D721Med (cell line): ENCODE results near the gene HLA-DMB.

Experiments
- DNase-seq: peaks from one replicate; pipeline ENCODE4 v3.0.0; 2011; ENCODE audit warnings: low spot score; ENCODE audit not compliant: insufficient read length
- FAIRE-seq: peaks from 2 replicates; lab custom pipeline; 2011; peaks lifted over from hg19 to GRCh38; lab: Jason Lieb, UNC
- CTCF ChIP-seq: IDR thresholded peaks from 2 replicates; pipeline ENCODE4 v1.5.1; 2012; ENCODE audit warnings: mild to moderate bottlenecking, control low read depth; ENCODE audit not compliant: insufficient read depth; ENCODE audit errors: missing control alignments

The HLA-DMB gene

GRCh38 chr6:32940656-32941213, at the start of gene HLA-DMB:
Gene HLA-DMB, minus strand, starts transcription at chr6:32941028. Its CDS starts 221 bp downstream, at chr6:32940807.
- no peak for FAIRE-seq
- DNase-seq = peak; percentile 61
- TF ChIP-seq CTCF = no peak

- FAIRE-seq (no peak), DNase-seq (no peak)
- no peak for TF ChIP-seq CTCF
Observed at GRCh38 chr6:32989368-32989767, 48.5 kb upstream of the HLA-DMB start.

- peak; percentile 94 for TF ChIP-seq CTCF
- DNase-seq = no peak
- FAIRE-seq = no peak
Observed at GRCh38 chr6:32984622-32985389, 44.0 kb upstream of the HLA-DMB start.

- no peak for TF ChIP-seq CTCF
- DNase-seq (no peak), FAIRE-seq (no peak)
Observed at GRCh38 chr6:32983964-32984621, 43.3 kb upstream of the HLA-DMB start.

- FAIRE-seq (no peak), DNase-seq (no peak)
- TF ChIP-seq CTCF = no peak
Observed at GRCh38 chr6:32983493-32983848, 42.6 kb upstream of the HLA-DMB start.

GRCh38 chr6:32982702-32983492, 42.1 kb upstream of the HLA-DMB start:
- DNase-seq (no peak), FAIRE-seq (no peak)
- TF ChIP-seq CTCF = no peak
